ENCODE measurements around the gene MAG. TPM values are rescaled to one million over a fixed set of nuclear protein-coding genes. Genes with fewer than 3 reads are reported as not detected.
"Not testable (repeated sequence)": the region's sequence is repeated elsewhere in the genome, so short reads cannot be mapped to it uniquely, and the experiment has no call there.

MAG gene
- polyA plus RNA-seq, 5 donors: 1.4 to 15.2 (median 2.8) TPM

DNA sequence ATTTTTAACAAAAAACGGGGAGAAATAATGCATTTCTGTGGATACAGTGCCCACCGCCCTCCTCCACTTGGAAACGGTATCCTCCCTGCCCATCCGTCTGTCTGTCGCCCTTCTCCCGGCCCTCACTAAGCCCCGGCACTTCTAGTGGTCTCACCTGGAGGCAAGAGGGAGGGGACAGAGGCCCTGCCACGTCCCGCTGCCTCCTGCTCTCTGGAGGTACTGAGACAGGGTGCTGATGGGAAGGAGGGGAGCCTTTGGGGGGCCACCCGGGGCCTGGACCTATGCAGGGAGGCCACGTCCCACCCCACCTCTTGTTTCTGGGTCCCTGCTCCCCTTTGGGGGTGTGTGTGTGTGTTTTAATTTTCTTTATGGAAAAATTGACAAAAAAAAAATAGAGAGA, 12.6 kb upstream of the MAG start:
- DNase-seq: no peak

- DNase-seq: peak; percentile 64 to 68
Measured at GRCh38 chr19:35279985-35280821, 11.8 kb upstream of the MAG start.

DNA sequence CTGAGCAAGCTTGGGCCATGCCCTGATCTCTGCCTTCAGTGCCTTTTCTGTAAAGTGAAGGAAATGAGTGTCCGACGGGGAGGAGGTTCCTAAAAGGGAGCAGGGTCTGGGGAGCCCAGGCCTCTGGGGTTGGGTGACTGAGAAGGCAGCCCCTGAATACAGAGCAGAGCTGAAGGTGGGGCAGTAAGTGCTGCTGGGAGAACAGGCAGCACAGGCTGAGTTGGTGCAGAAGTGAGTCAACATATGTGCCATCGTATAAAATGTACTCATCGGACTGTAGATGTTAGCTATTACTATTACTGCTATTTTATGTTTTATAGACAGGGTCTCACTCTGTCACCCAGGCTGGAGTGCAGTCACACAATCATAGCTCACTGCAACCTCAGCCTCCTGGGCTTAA, 10.7 kb upstream of the MAG start:
- no peak for DNase-seq

DNA sequence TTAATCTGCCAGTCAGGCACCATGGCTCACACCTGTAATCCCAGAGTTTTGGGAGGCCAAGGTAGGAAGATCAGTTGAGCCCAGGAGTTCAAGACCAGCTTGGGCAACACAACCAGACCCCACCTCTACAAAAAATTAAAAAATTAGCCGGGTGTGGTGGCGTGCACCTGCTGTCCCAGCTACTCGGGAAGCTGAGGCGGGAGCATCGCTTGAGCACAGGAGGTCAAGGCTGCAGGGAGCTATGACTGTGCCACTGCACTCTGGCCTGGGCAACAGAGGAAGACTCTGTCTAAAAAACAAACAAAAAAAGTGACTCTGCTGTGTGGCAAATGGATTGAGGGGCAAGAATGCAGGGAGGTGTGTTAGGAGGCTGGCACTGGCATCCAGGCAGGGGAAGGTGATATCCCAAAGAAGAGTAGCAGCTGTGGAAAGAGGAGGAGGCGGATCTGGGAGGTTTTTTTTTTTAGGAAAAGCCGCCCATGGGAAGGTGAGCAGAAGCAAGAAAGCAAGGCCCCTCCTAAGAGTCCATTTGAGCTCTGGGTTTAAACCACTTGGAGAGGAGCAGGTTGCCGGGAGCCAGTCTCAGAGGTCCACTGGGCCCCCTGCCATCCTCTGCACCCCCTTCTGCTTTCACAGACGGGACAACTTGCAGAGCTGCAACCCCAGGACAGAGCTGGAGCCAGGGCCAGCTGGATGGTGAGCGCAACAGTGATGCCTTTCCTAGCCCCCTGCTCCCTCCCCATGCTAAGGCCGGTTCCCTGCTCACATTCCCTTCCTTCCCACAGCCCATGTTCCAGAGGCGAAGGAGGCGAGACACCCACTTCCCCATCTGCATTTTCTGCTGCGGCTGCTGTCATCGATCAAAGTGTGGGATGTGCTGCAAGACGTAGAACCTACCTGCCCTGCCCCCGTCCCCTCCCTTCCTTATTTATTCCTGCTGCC, 7.5 kb upstream of the MAG start:
- no peak for DNase-seq

GRCh38 chr19:35285095-35285449, 6.9 kb upstream of the MAG start:
- no peak for DNase-seq

- DNase-seq: not testable (repeated sequence)
Measured at GRCh38 chr19:35285465-35285864, 6.5 kb upstream of the MAG start.

- not testable (repeated sequence) for DNase-seq
Measured at GRCh38 chr19:35286101-35286500, 5.9 kb upstream of the MAG start.

GRCh38 chr19:35287713-35288112, 4.2 kb upstream of the MAG start:
- DNase-seq: no peak

- no peak for DNase-seq
Measured at GRCh38 chr19:35288331-35288730, 3.6 kb upstream of the MAG start.

GRCh38 chr19:35288906-35289305, 3.1 kb upstream of the MAG start:
- DNase-seq: no peak

GRCh38 chr19:35290381-35291127, 1.4 kb upstream of the MAG start:
- no peak for DNase-seq

- no peak for DNase-seq
Measured at GRCh38 chr19:35291259-35291658, 702 bp upstream of the MAG start.

DNA sequence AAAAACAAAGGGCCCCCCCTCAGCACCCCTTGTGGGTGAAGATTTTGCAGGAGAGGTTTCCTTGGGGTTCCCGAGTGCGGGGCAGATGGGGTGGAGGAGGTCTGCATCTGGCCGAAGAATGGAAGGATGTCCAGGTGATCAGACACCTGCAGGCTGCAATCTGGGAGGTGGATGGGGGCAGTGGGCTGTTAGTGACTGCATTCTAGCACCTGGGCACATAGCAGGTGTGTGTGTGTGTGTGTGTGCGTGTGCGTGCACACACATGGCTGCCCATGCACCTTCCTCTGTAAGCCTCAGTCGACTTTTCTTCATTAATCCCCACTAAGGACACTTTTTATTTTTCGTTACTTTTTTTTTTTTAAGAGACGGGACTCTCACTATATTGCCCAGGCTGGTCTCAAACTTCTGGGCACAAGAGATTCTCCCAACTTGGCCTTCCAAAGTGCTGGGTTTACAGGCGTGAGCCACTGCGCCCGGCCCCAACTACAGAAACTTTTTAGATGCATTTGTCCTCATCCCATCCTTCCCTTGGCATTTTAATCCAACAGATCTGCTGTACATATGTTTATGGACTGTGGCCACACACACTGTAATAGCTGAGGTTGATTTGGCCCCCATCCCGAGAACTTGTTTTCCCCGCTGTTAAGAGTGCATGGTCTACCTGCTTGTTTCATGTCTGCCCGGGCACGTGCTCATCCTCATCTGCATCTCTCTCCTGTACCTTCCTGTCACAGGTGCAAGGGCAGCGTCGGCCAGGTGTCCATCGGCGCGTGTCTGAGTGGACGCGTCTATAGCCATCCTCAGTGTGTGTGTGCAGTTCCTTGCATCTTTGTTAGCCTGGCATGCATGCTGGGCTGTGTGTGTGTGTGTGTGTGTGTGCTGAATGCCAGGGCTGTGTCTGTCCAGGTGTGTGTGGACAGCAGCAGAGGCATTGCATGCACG, 731 bp downstream of the MAG start:
- DNase-seq: no peak

DNA sequence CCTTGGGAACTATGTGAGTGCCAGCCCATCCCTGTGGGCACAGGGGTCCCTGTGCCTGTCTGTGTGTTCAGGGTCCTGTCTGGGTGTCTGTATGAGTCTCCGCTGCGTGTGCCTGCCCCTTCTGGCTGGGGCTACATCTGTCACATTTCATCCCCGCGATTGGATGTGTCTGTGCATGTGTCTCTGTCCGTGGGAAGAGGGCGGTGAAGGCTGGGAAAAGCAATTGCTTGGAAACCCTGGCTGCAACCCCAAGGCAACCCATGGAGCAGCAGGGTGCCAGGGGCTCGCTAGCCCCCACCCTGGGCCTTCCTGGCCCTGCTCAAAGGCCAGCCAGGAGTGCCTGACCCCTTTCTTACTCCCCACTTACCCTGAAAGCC, 1.4 kb downstream of the MAG start:
- no peak for DNase-seq

DNA sequence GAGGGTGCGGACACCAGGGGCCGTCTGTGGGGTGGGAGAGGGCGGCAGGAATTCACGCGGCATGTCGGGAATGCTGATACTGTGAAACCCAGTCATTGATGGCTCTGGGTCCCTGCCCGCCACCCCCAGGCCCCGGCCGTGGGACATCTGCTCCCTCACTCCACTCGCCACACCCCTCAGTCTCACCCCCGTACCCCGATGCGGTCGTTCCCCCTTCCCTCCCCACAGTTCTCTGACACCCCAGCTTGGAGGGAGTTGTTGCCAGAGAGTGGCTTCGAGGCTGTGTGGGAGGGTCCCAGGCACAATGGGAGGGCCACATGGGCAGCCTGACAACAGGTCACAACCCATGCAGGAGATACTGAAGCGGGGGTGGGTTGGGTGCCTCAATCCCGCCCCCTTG, 1.8 kb downstream of the MAG start:
- no peak for DNase-seq

DNA sequence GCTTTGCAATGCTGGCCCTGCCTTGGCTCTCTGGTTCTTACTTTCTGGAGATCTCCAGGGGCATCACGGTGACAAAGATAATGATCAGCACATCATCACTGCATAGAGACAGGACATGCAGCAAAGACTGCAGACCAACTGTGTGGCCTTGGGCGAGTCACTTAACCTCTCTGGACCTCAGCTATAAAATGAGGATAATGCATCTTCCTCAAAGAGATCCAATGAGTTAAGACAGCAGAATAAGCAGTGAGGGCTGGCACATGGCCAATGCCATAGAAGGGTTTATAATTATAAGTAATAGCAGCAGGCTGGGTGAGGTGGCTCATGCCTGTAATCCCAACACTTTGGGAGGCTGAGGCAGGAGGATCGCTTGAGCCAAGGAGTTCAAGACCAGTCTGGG, 2.4 kb downstream of the MAG start:
- DNase-seq: no peak

GRCh38 chr19:35294859-35295791, 3.2 kb downstream of the MAG start:
- DNase-seq: no peak

DNA sequence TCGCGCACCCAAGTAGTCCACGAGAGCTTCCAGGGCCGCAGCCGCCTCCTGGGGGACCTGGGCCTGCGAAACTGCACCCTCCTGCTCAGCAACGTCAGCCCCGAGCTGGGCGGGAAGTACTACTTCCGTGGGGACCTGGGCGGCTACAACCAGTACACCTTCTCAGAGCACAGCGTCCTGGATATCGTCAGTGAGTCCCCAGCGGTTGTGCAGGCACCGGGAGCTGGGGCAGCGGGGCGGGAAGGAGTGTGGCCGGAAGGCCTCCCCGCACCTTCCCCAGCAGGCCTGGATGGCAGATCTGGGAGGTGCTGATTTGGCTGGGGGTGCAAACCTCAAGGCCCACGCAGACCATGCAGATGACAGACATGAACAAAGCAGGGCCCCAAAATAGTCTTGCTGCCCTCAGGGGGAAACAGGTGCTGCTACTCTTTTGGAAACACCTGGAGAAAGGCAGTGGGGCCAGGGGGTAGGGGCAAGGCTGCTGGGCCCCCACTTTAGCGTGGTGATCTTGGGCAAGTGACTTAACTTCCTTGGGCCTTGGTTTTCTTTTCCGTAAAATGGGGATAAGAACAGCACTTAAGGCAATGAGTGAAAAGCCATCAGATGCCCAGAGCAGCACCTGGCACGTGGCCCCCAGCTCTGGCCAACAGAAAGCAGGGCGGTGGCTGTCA, 4.0 kb downstream of the MAG start:
- no peak for DNase-seq
